MM.1S (cell line): ENCODE data around the gene PLEKHH1.

Source experiments
- EZH2 ChIP-seq: fragments of 300-600 bp; sonication (generic); optimal IDR thresholded peaks from 2 replicates; pipeline ENCODE3; 2017; ENCODE audit warnings: low read depth, mild to moderate bottlenecking, antibody characterized with exemption, low read length, mixed read lengths
- EZH2phosphoT487 ChIP-seq: fragments of 300-600 bp; sonication (generic); IDR thresholded peaks from 2 replicates; pipeline ENCODE4 v1.6.1; 2018; ENCODE audit warnings: antibody characterized with exemption, low read length
- TF ChIP-seq, protein P1 (sequence below): fragments of 300-600 bp; sonication (generic); IDR thresholded peaks from 2 replicates; pipeline ENCODE4 v1.5.1; 2016; ENCODE audit warnings: antibody characterized with exemption, low read length, mixed read lengths

DNA sequence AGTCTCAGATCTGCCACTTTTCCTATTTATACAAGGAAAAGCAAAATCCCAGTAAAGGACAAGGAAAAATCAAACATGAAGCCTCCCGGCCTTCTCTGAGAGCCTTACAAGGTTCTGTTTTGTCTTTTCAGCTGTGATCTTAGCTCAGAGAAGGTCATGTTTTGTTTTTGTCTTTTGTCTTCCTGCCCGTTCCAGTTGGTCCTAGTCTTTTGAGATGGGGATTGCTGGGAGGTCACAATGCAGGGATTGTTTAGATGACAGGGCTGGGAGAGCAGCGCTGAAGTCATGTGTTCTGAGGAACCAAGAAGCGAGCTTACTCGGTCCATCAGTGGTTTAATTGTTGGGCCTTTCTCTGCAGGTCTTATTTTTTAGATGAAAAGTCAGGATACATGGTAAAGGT, 6.0 kb downstream of the PLEKHH1 start:
- TF ChIP-seq, protein P1, sequence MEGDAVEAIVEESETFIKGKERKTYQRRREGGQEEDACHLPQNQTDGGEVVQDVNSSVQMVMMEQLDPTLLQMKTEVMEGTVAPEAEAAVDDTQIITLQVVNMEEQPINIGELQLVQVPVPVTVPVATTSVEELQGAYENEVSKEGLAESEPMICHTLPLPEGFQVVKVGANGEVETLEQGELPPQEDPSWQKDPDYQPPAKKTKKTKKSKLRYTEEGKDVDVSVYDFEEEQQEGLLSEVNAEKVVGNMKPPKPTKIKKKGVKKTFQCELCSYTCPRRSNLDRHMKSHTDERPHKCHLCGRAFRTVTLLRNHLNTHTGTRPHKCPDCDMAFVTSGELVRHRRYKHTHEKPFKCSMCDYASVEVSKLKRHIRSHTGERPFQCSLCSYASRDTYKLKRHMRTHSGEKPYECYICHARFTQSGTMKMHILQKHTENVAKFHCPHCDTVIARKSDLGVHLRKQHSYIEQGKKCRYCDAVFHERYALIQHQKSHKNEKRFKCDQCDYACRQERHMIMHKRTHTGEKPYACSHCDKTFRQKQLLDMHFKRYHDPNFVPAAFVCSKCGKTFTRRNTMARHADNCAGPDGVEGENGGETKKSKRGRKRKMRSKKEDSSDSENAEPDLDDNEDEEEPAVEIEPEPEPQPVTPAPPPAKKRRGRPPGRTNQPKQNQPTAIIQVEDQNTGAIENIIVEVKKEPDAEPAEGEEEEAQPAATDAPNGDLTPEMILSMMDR: no peak
- TF ChIP-seq EZH2phosphoT487 (no peak), EZH2 (no peak)
